OCI-LY3 (cell line): ENCODE measurements around the gene BAHD1.

Source experiments
- CTCF ChIP-seq: fragments of 200-600, 300-600 bp; sonication (generic); IDR thresholded peaks from 2 replicates; pipeline ENCODE4 v1.5.1; 2014; ENCODE audit warnings: antibody characterized with exemption, low read length, low read depth
- EZH2phosphoT487 ChIP-seq: fragments of 200-600 bp; shearing (Covaris generic); IDR thresholded peaks from 2 replicates; pipeline ENCODE4 v1.6.1; 2018; ENCODE audit warnings: antibody characterized with exemption, mixed run types, low read depth

GRCh38 chr15:40420071-40420713 is 20.6 kb upstream of the BAHD1 start:
- no peak for TF ChIP-seq CTCF
- TF ChIP-seq EZH2phosphoT487, result no peak
